Aorta (tissue), 5 donors: ENCODE results near the gene ANAPC5. TPM values are rescaled to one million over a fixed set of nuclear protein-coding genes. Genes with fewer than 3 reads are reported as not detected.

Source experiments
- ATAC-seq: fragments of 200-7000 bp; cut with Tn5 transposase; one replicate; pipeline ENCODE4 v1.9.1; 2022; ENCODE audit warnings: moderate library complexity; ENCODE audit not compliant: low FRiP score
- DNase-seq, 2 donors: peaks; one replicate each; pipeline ENCODE4 v3.0.0-alpha.2; 2020
- H3K27ac ChIP-seq, 2 donors: one replicate each; pipeline ENCODE4 v1.5.1; 2013; ENCODE audit warnings: low read length in 2 of 2, mild to moderate bottlenecking in 2 of 2, moderate library complexity in 2 of 2, control low read depth in 1 of 2, inconsistent platforms in 1 of 2, low read depth in 1 of 2
- H3K27me3 ChIP-seq, 2 donors: one replicate each; pipeline ENCODE4 v1.6.1; 2013; ENCODE audit warnings: control low read depth in 1 of 2, low read length in 1 of 2, mild to moderate bottlenecking in 1 of 2, moderate library complexity in 1 of 2; ENCODE audit not compliant: insufficient read depth in 2 of 2, control insufficient read depth in 1 of 2
- H3K36me3 ChIP-seq, 2 donors: one replicate each; pipeline ENCODE4 v1.6.1; 2013; ENCODE audit warnings: control low read depth in 1 of 2, low read length in 1 of 2, mild to moderate bottlenecking in 1 of 2; ENCODE audit not compliant: insufficient read depth in 2 of 2, control insufficient read depth in 1 of 2
- H3K4me1 ChIP-seq, 2 donors: one replicate each; pipeline ENCODE4 v1.6.1; 2013; ENCODE audit warnings: low read length in 2 of 2, control low read depth in 1 of 2, mild to moderate bottlenecking in 1 of 2, moderate library complexity in 1 of 2; ENCODE audit not compliant: insufficient read depth in 2 of 2, control insufficient read depth in 1 of 2
- H3K4me3 ChIP-seq, 2 donors: one replicate each; pipeline ENCODE4 v1.5.1; 2013; ENCODE audit warnings: low read length in 2 of 2, control low read depth in 1 of 2, mild to moderate bottlenecking in 1 of 2
- H3K9me3 ChIP-seq: one replicate; pipeline ENCODE4 v1.6.1; 2013; ENCODE audit warnings: mild to moderate bottlenecking, low read length; ENCODE audit not compliant: control insufficient read depth
- WGBS, 2 donors: extraction: QIAGEN DNeasy Blood & Tissue Kit; methylation state at CpG; one replicate each; pipeline ENCODE4 v1.1.7; 2013; 5-methylcytosine and 5-hydroxymethylcytosine counted together
- intact Hi-C, 2 donors: fragments of 100-400 bp; cut with DNase I; formaldehyde crosslinking; loops; one replicate each; pipeline versions ENCODE4 v1.14.2 to v1.15.0; 2022
- polyA plus RNA-seq, 2 donors: library from polyadenylated mRNA; stranded (reverse); fragments of 200-250 nt; gene quantifications; one replicate each; pipeline ENCODE4 v1.2.3, GENCODE V29; 2013
- total RNA-seq, 2 donors: library from RNA; stranded (reverse); fragmentation: NEBNext Ultra II Directional; extraction: Animal tissue kit (Norgen Biotek cat#: 25700); gene quantifications; one replicate each; pipeline ENCODE4 v1.2.1, GENCODE V29; 2021
- donor health status: healthy with polysubstance abuse.
- donor health status: Bipolar disorder and iron deficiency.
- donor health status: DM: no; HTN: no; CAD: no.
- donor health status: DM: no; HTN: no; CAD: no.
- donor health status: DM: yes; HTN: yes; CAD: no.

The ANAPC5 gene
- total and polyA plus RNA-seq, 4 donors, result 46.5 to 255 (median 111) TPM

GRCh38 chr12:121355818-121356217 lies 3.6 kb upstream of the ANAPC5 start:
- H3K9me3 ChIP-seq, result no peaks in the 10 kb centered on the region
- WGBS, 2 donors, result 91 to 93% methylated on average over 6 of the region's 6 CpGs
- H3K27ac ChIP-seq, result no peak overlapping the region
- ATAC-seq, result no peak
- no peaks in the 10 kb centered on the region for H3K36me3 ChIP-seq
- intact Hi-C loops, result no loop called here
- no peak overlapping the region for H3K4me3 ChIP-seq
- DNase-seq, result no peak
- H3K27me3 ChIP-seq, result no peaks in the 10 kb centered on the region
- H3K4me1 ChIP-seq, result no peaks in the 10 kb centered on the region

- H3K4me1 ChIP-seq, result no peaks in the 10 kb centered on the region
- no peaks in the 10 kb centered on the region for H3K27me3 ChIP-seq
- H3K27ac ChIP-seq, result peak overlapping the region in 1 of 2 donors; percentile 21
- peak overlapping the region in 1 of 2 donors; percentile 43 for H3K4me3 ChIP-seq
- intact Hi-C loops, result loop anchor here (5.0 kb wide), 2 partner anchors 50 to 90 kb away; partner anchors contain the start of gene RNF34 (in 2 of the 2)
- no peaks in the 10 kb centered on the region for H3K9me3 ChIP-seq
- DNase-seq (no peak), ATAC-seq (peak; percentile 83)
- H3K36me3 ChIP-seq, result no peaks in the 10 kb centered on the region
- WGBS, 2 donors, result 0% methylated on average over 12 of the region's 12 CpGs
Observed at GRCh38 chr12:121352682-121353018, 439 bp upstream of the ANAPC5 start.

DNA sequence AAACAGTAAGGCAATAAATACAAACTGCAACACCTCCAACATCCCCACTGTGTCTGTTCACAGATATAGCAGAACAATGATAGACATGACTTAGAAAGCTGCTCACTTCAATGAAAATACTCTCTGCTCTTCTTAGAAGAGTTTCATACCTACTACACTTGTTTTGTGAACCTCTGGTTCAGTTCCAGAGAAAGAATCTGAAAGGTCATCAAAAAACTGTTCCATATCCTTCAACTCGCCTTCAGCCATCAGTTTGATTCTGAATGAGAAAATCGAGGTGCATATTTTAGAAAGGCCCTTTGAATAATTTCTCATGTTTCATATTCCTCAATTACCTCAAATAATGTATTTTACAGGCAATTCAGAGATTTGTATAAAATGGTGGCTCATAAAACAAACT lies 5.5 kb downstream of the ANAPC5 start:
- Histone ChIP-seq H3K27ac (no peak overlapping the region), H3K27me3 (no peaks in the 10 kb centered on the region), H3K9me3 (no peaks in the 10 kb centered on the region), H3K36me3 (peaks cover 7 to 17% of the 10 kb centered on the region in 2 donors), H3K4me1 (no peaks in the 10 kb centered on the region), H3K4me3 (no peak overlapping the region)
- ATAC-seq (no peak), DNase-seq (no peak)
- intact Hi-C loops, result no loop called here
- WGBS, 2 donors, result 72 to 76% methylated on average over 2 of the region's 2 CpGs

DNA sequence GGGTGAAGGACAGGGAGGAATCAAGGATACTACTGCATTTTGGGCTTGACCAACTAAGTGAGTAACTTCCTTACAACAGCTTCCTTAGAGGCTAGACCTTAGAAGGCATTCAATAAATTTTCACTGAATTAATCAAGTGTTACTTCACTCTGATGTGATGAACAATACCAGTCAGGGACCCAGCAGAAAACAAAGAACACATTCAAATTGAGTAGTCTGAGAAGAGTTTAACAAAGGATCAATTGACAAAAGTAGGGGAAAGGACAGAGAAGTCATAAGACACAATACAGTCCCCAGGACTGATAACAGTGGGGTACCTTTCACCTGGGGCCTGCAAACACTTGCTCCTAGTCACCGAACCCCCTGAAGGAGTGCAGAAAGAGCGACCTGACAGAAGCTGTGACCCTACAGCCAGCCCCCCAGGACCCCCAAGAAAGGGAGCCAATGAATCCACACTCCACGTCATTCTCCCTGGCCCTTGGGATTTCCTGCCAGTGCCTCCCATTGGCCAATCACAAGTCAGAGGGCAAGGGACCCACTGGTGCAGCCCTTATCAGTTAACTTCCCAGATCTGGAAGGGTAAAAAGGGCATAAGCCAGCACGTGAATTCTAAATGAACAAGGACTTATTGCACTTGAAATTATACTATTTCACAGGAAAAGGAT lies 6.9 kb downstream of the ANAPC5 start:
- no peak overlapping the region for H3K4me3 ChIP-seq
- H3K27me3 ChIP-seq, result no peaks in the 10 kb centered on the region
- intact Hi-C loops, result no loop called here
- DNase-seq, result no peak
- WGBS, 2 donors, result 70 to 72% methylated on average over 4 of the region's 4 CpGs
- no peak overlapping the region for H3K27ac ChIP-seq
- no peaks in the 10 kb centered on the region for H3K9me3 ChIP-seq
- no peak for ATAC-seq
- H3K36me3 ChIP-seq, result peaks cover 7 to 22% of the 10 kb centered on the region in 2 donors
- no peaks in the 10 kb centered on the region for H3K4me1 ChIP-seq

GRCh38 chr12:121344506-121344905 lies 7.7 kb downstream of the ANAPC5 start:
- Histone ChIP-seq H3K36me3 (peaks cover 7 to 22% of the 10 kb centered on the region in 2 donors), H3K27ac (no peak overlapping the region), H3K4me3 (no peak overlapping the region), H3K27me3 (no peaks in the 10 kb centered on the region), H3K4me1 (no peaks in the 10 kb centered on the region), H3K9me3 (no peaks in the 10 kb centered on the region)
- intact Hi-C loops, result no loop called here
- WGBS, 2 donors, result 85 to 93% methylated on average over 3 of the region's 3 CpGs
- no peak for DNase-seq
- ATAC-seq, result no peak

- no peaks in the 10 kb centered on the region for H3K4me1 ChIP-seq
- H3K27me3 ChIP-seq, result no peaks in the 10 kb centered on the region
- no peaks in the 10 kb centered on the region for H3K9me3 ChIP-seq
- WGBS, 2 donors, result 94% methylated on average over 4 of the region's 4 CpGs
- DNase-seq (no peak), ATAC-seq (no peak)
- intact Hi-C loops, result loop anchor here in 1 of 2 donors (2.0 kb wide), 1 partner anchor 105 kb away; no protein-coding TSS in a partner anchor
- no peak overlapping the region for H3K27ac ChIP-seq
- H3K36me3 ChIP-seq, result peaks cover 5 to 7% of the 10 kb centered on the region in 2 donors
- H3K4me3 ChIP-seq, result no peak overlapping the region
Observed at GRCh38 chr12:121337416-121337815, 14.8 kb downstream of the ANAPC5 start.

DNA sequence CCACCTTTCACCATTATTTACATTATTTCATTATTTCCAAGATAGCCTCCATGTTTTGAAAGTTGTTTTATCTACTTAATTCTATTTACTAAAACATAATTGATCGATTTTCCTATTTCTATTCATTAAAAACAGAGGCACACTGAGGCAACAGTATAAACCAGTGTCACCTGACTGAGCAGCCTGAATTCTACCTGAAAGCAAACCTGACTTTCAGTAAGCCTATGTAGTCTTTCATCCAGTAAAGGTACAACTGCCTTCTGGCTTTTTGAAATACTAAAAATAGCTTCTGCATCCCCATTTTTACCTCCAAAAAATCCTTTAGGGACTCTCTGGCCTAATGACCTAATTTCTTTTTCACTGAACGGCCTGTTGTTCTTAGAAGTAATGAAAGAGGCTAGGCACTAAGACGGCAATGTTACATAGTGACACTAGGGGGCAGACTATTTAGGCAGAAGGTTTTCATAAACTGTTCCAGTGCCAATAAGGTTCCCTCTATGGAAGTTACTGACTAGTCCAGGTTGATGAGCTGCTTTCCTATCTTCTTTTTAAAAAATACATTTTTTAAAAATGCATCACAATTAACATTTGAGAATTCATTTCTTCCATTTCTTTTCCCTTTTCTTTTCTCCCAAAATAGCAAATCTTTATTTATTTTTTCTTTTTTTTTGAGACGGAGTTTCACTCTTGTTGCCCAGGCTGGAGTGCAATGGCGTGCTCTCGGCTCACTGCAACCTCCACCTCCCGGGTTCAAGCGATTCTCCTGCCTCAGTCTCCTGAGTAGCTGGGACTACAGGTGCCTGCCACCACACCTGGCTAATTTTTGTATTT lies 17.5 kb downstream of the ANAPC5 start:
- no peak for DNase-seq
- peak; percentile 82 for ATAC-seq
- Histone ChIP-seq H3K4me3 (no peak overlapping the region), H3K36me3 (peaks cover 6 to 11% of the 10 kb centered on the region in 2 donors), H3K4me1 (no peaks in the 10 kb centered on the region), H3K9me3 (no peaks in the 10 kb centered on the region), H3K27ac (no peak overlapping the region), H3K27me3 (no peaks in the 10 kb centered on the region)
- intact Hi-C loops, result loop anchor here in 1 of 2 donors (5.0 kb wide), 1 partner anchor 113 kb away; no protein-coding TSS in a partner anchor
- 47 to 53% methylated on average over 8 of the region's 8 CpGs for WGBS, 2 donors

- Histone ChIP-seq H3K9me3 (no peaks in the 10 kb centered on the region), H3K27me3 (no peaks in the 10 kb centered on the region), H3K4me1 (no peaks in the 10 kb centered on the region), H3K27ac (no peak overlapping the region), H3K4me3 (no peak overlapping the region), H3K36me3 (peaks cover 6 to 11% of the 10 kb centered on the region in 2 donors)
- no peak for ATAC-seq
- DNase-seq, result no peak
- intact Hi-C loops, result loop anchor here in 1 of 2 donors (5.0 kb wide), 1 partner anchor 114 kb away; no protein-coding TSS in a partner anchor
- 79 to 91% methylated on average over 1 of the region's 1 CpG for whole genome bisulfite sequencing, 2 donors
Observed at GRCh38 chr12:121333747-121334146, 18.5 kb downstream of the ANAPC5 start.
